ENCODE measurements around the gene ZC3H14. TPM values are rescaled to one million over a fixed set of nuclear protein-coding genes. Genes with fewer than 3 reads are reported as not detected.

Gene ZC3H14
- total and polyA plus RNA-seq, 10 of the 15 experiments (the other 5 are each of a cell fraction or from before 2014, with no cell fraction given) = 17.9 to 97.1 (median 47.6) TPM

DNA sequence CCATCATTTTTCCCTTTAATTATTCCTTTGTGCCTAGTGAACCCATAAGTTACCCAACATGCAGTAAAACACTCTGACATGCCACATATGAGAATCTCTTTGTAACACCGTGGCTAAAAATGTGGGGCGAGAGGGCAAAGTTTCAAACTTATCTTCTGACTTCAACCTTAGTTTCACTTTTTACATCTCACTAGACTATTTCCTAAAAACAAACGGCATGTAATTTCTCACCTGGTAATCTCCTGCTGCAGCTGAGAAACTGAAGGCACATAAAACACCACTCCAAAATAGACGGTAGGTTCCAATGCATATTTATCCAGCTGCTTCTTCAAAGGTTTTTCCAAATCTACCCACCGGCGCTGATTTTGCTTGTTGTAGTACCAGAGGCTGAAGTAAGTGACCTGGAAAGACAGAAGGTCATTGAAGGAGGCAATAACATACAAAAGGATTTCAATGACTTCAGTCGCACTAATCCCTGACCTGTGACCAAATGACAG lies 45.9 kb upstream of the ZC3H14 start:
- no peaks in the 10 kb centered on the region for H4K20me1 ChIP-seq (ENCODE audit: control insufficient read depth, insufficient read depth)
- intact Hi-C loops (cut with micrococcal nuclease; ENCODE audit: unreplicated experiment) (no loop called here), in situ Hi-C loops (cut with MboI) (no loop called here)
- H3K27me3 ChIP-seq (replicated peaks in 1 of 2; ENCODE audit: control insufficient read depth in 2 of 2, insufficient read depth in 2 of 2, low read length in 1 of 2) = no peaks in the 10 kb centered on the region
- no peak overlapping the region for H3K4me2 ChIP-seq (ENCODE audit: control insufficient read depth, insufficient read depth)
- no peaks in the 10 kb centered on the region for H3K9me3 ChIP-seq (replicated peaks; ENCODE audit: control insufficient read depth, insufficient read depth, low read length)
- H2AFZ ChIP-seq (ENCODE audit: control insufficient read depth, low read depth, low read length) = no peak overlapping the region
- H3K9ac ChIP-seq (ENCODE audit: control insufficient read depth, insufficient read depth, low read length) = no peak overlapping the region
- no peaks in the 10 kb centered on the region for H3K4me1 ChIP-seq (ENCODE audit: control insufficient read depth, insufficient read depth, low read length)
- ATAC-seq (peak; percentile 27; the same call in 1 of the 3 replicates), FAIRE-seq (no peak), DNase-seq (ENCODE audit: low read depth, low spot score) (no peak)
- TF ChIP-seq, protein P1, sequence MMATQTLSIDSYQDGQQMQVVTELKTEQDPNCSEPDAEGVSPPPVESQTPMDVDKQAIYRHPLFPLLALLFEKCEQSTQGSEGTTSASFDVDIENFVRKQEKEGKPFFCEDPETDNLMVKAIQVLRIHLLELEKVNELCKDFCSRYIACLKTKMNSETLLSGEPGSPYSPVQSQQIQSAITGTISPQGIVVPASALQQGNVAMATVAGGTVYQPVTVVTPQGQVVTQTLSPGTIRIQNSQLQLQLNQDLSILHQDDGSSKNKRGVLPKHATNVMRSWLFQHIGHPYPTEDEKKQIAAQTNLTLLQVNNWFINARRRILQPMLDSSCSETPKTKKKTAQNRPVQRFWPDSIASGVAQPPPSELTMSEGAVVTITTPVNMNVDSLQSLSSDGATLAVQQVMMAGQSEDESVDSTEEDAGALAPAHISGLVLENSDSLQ (IDR thresholded peaks at IDR 0.05) = no peak
- TF ChIP-seq CREB1 (IDR thresholded peaks at IDR 0.05; ENCODE audit: low read depth) (no peak), CREM (IDR thresholded peaks at IDR 0.05; ENCODE audit: low read depth) (no peak), SREBF1 (IDR thresholded peaks at IDR 0.05; ENCODE audit: low read length) (no peak), KDM1A (IDR thresholded peaks at IDR 0.05; ENCODE audit: borderline replicate concordance) (no peak), FOXK2 (IDR thresholded peaks at IDR 0.05) (no peak), SMAD5 (IDR thresholded peaks at IDR 0.05; ENCODE audit: low read depth) (no peak), EGR1 (IDR thresholded peaks at IDR 0.05; ENCODE audit: borderline replicate concordance in 1 of 2, low read depth in 2 of 2, low read length in 2 of 2) (no peak), DPF2 (IDR thresholded peaks at IDR 0.05) (no peak), SPI1 (IDR thresholded peaks at IDR 0.05; ENCODE audit: borderline replicate concordance, insufficient read depth, low read depth, low read length) (no peak), SIN3A (IDR thresholded peaks at IDR 0.05; ENCODE audit: low read depth, low read length) (no peak), RUNX3 (IDR thresholded peaks at IDR 0.05; ENCODE audit: low read length) (no peak), CBX3 (IDR thresholded peaks at IDR 0.05; ENCODE audit: borderline replicate concordance, low read depth) (no peak)
- TF ChIP-seq, protein P2, sequence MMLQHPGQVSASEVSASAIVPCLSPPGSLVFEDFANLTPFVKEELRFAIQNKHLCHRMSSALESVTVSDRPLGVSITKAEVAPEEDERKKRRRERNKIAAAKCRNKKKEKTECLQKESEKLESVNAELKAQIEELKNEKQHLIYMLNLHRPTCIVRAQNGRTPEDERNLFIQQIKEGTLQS (IDR thresholded peaks at IDR 0.05; ENCODE audit: borderline replicate concordance, extremely low read depth, low read depth, low read length) = no peak
- TF ChIP-seq, protein P3, sequence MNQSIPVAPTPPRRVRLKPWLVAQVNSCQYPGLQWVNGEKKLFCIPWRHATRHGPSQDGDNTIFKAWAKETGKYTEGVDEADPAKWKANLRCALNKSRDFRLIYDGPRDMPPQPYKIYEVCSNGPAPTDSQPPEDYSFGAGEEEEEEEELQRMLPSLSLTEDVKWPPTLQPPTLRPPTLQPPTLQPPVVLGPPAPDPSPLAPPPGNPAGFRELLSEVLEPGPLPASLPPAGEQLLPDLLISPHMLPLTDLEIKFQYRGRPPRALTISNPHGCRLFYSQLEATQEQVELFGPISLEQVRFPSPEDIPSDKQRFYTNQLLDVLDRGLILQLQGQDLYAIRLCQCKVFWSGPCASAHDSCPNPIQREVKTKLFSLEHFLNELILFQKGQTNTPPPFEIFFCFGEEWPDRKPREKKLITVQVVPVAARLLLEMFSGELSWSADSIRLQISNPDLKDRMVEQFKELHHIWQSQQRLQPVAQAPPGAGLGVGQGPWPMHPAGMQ (IDR thresholded peaks at IDR 0.05; ENCODE audit: borderline replicate concordance) = no peak
- WGBS (ENCODE audit: insufficient coverage, insufficient replicate concordance, low lambda C conversion rate, missing lambda C conversion rate) = 35% methylated on average over 7 of the region's 7 CpGs
- no peaks in the 10 kb centered on the region for H3K36me3 ChIP-seq (ENCODE audit: control insufficient read depth in 2 of 2, insufficient read depth in 2 of 2, low read length in 1 of 2)
- SMC1A ChIA-PET (ENCODE audit: uncharacterized antibody, unreplicated experiment) = no interaction called here
- POLR2A ChIA-PET = no interaction called here
- H3K27ac ChIP-seq (ENCODE audit: control insufficient read depth, insufficient read depth) = no peak overlapping the region
- RAD21 ChIA-PET (ENCODE audit: unreplicated experiment) = no interaction called here
- no peak overlapping the region for H3K4me3 ChIP-seq
- H3K79me2 ChIP-seq (ENCODE audit: control insufficient read depth, insufficient read depth, low read length) = no peaks in the 10 kb centered on the region
- CTCF ChIA-PET = no interaction called here
- BruUV-seq (replicated peaks) = no TSS peak

Data from GM12878 (cell line).